Stimulated activated CD8-positive, alpha-beta memory T cell treated with anti-CD3 and anti-CD28 coated beads, Interleukin-4, amount 100 ng/mL, for 1 hour (primary cell): ENCODE measurements around the gene RTL1.

Experiments used
- DNase-seq, 2 donors: peaks; one replicate each; pipeline ENCODE4 v3.0.0-alpha.2; 2020; ENCODE audit warnings: low read depth in 2 of 2, low spot score in 1 of 2

Gene RTL1

DNA sequence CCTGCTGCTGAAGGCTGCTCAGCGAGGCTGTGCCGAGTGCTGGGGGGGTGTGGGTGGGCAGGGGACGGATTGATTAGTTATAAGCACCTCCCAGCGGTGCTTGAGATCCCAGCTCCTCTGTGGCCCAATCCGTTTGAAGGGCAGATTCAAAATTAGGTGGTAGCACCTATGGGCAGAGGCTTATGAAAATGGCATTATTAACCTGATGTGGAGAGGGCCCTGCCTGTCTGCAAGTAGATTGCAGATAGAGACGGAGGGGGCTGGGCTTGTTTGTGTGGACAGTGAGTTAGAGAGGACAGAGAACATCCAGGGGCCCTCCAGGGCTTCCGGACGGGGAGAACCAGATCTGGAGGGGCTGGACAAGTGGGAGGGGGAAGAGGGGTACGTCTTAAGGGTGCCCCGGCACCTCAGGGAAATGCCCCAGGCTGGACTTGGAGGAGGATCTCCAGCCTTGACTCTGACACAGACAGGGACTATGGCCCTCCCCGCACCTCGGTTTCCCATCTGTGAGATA, at the start of gene RTL1:
TSS of gene RTL1 (minus strand) at position 51 of the 514 bp plus-strand sequence. CDS start 18,934 bp downstream, outside the sequence.
- DNase-seq = no peak

- DNase-seq = no peak
Measured at GRCh38 chr14:100950024-100950423, 46.5 kb upstream of the RTL1 start.

- DNase-seq = no peak
Measured at GRCh38 chr14:100944052-100944451, 40.5 kb upstream of the RTL1 start.

- no peak for DNase-seq
Measured at GRCh38 chr14:100930270-100930669, 26.7 kb upstream of the RTL1 start.

DNA sequence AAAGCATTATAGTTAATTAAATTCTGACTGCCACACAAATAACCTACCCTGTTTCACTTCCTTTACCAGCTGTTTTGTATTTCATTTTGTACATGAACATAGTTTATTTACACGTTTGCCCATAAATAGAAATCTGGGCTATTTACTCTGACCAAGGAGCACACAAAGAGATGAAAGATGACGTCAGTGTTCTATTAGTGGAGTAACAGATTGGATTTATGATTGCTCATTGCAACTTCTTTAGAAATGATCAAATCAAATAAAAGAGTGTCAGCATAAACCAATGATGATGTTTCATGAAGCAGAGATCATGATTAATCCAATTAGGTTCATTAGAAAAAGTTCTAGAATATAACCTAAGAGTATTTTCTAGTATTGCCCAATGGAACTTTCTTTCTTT, 12.0 kb upstream of the RTL1 start:
- no peak for DNase-seq

DNA sequence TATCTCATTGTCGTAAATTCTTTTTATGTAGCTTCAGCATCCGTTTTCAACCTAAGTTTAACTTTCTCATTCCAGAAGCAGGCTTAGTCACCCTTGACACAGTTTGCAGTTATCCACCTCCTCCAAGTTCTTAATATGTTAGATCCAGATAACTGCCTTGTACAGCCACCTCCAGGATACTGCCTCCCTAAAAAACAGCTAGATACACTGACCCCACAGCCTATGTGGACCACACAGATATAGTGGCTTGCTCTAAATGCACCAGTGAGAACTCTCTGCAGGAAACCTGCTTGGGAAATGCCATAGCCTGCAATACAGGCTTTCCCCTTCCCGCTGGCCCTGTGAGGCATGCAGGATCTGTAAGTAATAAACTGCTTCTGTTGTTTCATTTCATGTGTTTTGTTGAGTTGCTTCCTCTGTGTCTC, 11.1 kb upstream of the RTL1 start:
- no peak for DNase-seq

- no peak for DNase-seq
Measured at GRCh38 chr14:100911665-100912316, 8.3 kb upstream of the RTL1 start.

GRCh38 chr14:100910888-100911664, 7.6 kb upstream of the RTL1 start:
- DNase-seq = no peak

GRCh38 chr14:100909439-100909838, 5.9 kb upstream of the RTL1 start:
- no peak for DNase-seq

DNA sequence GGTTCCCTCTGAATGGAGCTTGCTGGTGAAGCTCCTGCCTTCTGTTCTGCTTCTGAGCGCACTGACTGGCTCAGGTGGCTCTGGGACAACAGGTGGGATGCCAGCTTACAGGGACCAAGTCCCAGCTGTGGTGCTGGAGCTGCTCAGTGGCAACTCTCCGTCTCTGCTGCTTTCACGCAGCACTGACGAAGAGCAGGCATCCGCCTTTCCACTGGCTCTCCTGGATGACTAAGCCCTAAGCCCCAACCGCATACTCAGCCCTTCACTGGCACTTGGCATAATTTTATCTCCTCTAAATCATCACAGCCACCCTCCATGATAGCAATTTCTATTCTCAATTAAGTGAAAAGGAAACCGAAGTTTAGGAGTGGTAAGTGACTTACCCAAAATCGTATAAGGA, 3.7 kb upstream of the RTL1 start:
- DNase-seq = no peak

DNA sequence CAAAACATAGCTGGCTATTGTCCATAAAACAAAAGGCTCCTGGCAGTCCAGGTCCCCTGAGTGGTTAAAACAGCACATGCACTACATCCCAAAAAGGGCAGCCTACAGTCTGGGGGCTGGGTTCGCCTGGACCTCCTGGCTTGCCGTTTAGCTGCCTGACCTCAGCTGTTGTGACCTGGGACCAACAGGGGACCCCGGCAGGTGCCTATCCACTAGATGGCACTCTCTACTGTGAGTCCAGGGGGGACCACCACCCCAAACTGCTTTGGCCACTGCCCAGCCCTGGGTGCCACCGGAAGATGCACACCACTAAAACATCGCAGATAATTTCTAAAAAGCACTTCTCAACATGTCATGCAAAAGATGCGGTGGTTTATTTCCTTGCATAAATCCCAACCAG, 2.9 kb upstream of the RTL1 start:
- no peak for DNase-seq

GRCh38 chr14:100905166-100905565, 1.6 kb upstream of the RTL1 start:
- no peak for DNase-seq

DNA sequence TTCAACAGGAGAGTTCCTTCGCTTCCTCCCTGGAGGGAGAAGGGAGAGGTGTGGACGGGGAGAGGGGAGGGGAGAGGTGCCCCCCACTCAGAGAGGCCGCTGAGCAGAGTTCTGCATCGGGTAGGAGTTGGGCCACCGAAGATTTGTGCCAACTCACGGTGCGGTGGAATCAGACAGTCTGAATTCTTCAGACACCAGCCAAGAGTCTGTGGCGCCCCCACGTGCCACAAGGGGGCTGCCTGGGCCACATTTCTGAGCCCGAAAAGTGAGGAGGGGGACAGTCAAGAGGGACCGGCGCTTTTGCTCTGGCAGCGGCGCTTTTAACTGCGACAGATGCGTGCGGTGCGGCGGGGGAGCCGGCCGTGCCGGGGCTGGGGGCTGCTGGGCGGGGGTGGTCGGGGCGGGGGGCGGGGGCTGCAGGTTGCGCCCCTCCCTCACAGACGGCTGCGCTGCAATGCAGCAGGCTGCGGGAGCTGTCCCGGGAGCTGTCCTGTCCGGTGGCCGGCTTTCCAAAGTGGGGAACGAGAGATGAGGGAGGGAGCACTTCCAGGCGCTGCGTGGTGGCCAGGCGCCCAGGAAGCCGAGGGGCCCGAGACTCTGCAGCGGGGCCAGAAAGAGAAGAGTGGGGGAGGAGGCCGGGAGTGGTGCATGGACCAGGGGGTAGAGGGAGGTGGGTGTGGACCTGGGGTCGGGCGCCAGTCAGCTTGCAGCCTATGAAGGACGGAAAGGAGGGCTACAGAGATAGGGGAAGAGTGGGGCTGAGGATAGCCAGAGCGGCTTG, 975 bp upstream of the RTL1 start:
- no peak for DNase-seq

DNA sequence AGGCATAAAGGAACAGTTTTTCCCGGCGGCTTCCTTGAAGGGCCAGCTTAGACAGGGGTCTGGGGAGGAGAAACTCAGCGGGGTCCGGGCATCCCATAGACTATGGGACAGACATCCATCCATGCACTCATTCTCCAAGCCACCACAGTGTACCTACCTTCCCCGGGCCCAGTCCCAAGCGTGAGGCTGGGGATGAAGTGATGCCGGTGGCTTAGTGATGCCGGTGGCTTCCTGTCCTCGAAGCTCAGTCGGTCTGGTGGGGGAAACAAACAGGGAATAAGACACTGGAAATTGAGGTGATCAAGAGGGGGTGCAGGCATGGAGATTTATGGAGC, 421 bp downstream of the RTL1 start:
- DNase-seq = no peak

DNA sequence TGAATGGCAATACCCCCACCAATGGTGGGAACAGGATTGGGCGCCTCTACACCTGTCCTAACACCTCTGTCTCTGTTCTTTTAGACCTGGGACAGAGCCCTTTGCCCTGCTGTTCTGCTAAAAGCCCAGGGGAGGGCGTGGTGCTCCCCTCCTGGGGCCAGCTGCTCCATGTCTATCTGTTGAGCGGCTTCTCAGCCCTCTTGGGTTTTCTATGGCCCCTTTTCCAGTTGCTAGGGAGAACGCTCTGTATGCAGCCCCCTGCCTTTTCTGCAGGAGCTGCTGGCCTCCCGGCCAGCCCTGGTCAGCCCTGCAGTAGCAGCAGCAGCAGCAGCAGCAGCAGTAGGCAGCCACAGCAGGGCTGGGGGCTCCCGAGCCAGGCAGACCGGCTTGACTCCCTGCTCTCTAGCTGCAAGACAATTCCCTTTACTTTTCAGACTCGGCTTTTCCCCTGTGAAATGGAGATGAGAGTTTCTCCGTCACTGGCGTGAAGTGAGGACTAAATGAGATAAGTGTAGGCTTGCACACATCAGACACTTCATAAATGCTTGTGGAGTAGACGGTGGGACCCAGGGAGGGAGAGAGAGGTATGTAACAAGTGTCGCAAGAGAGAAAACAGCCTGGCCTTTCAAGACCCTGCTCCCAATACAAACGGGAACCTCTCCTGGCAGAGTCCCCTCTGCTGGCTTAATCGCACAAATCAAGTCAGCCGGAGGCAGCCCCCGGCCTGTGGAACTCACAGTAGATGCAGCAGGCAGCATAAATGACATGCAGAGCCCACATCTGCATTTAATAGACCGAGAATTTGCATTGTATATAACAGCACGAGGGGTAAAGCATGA, 1.0 kb downstream of the RTL1 start:
- DNase-seq = no peak

GRCh38 chr14:100901391-100902183, 1.9 kb downstream of the RTL1 start:
- no peak for DNase-seq

- no peak for DNase-seq
Measured at GRCh38 chr14:100900837-100901390, 2.6 kb downstream of the RTL1 start.

- DNase-seq = no peak
Measured at GRCh38 chr14:100899884-100900771, 3.4 kb downstream of the RTL1 start.
